Coronary artery (tissue), 2 donors: ENCODE data around the gene RABGAP1.

Experiments
- DNase-seq: peaks from one replicate; pipeline ENCODE4 v3.0.0-alpha.2; 2017; ENCODE audit warnings: low spot score
- H3K27ac ChIP-seq, 2 donors: fragments of 200-600 bp; sonication (generic); one replicate each; pipeline ENCODE4 v1.5.1; 2016 to 2019
- H3K4me3 ChIP-seq: fragments of 200-600 bp; sonication (generic); 2 replicates; pipeline ENCODE4 v1.5.1; 2016; ENCODE audit warnings: mild to moderate bottlenecking, moderate library complexity
- CTCF ChIP-seq: fragments of 200-600 bp; sonication (generic); IDR thresholded peaks from one replicate; pipeline ENCODE4 v1.5.1; 2019; ENCODE audit warnings: antibody characterized with exemption

RABGAP1 gene

DNA sequence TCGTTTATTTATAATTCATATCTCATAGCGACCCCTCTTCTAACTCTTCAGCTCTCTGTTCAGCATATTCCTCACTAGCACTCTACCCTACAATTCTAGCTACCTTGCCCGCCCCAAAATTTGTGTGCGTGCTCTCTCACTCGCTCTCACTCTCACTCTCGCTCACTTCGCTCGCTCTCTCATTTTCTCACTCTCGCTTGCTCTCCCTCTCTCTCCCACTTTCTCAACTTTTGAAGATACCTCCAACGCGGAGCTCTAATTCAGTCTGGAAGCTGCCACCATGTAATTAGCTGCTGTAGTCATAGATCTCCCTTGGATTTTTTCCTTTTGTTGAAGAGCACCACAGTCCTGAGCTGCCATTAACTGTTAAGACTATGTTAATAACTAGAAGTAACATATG, 123.1 kb downstream of the RABGAP1 start:
- DNase-seq = no peak
- Histone ChIP-seq H3K4me3 (no peak overlapping the region), H3K27ac (peak overlapping the region; percentile 62 to 66)
- TF ChIP-seq CTCF = no peak

GRCh38 chr9:123064716-123065115, 123.9 kb downstream of the RABGAP1 start:
- no peak for DNase-seq

GRCh38 chr9:123065196-123065595, 124.4 kb downstream of the RABGAP1 start:
- no peak overlapping the region for H3K4me3 ChIP-seq
- H3K27ac ChIP-seq = peak overlapping the region; percentile 43 to 66
- TF ChIP-seq CTCF = no peak
- DNase-seq = no peak

More at GRCh38 chr9:123064716-123065115, 123.9 kb downstream of the RABGAP1 start:
- H3K4me3 ChIP-seq = no peak overlapping the region
- no peak for TF ChIP-seq CTCF
- peak overlapping the region; percentile 43 to 66 for H3K27ac ChIP-seq

GRCh38 chr9:123067136-123067535, 126.3 kb downstream of the RABGAP1 start:
- H3K27ac ChIP-seq = peak overlapping the region; percentile 44 to 77
- DNase-seq = no peak
- no peak overlapping the region for H3K4me3 ChIP-seq
- no peak for TF ChIP-seq CTCF

DNA sequence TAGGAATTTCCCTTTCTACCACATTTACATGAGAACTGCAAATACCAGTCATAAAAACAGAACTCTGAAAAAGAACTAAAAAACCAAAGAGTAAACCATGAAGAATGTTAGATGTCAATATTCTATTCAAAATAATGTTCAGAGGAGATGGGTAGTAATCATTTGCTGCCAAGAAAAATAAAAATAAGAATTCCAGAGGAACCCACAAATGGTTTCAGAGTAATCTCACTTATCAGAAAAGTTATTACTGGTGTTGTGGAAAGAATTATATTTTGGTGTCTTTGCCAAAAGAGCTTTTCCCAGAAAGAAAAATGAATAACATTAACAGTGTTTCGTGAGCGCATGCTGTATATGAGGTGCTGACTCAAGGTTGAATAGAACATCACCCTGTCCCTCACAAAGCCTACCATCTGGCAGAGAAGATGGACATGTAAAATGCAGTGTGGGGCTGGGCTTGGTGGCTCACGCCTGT, 128.2 kb downstream of the RABGAP1 start:
- DNase-seq = no peak
- TF ChIP-seq CTCF = no peak
- Histone ChIP-seq H3K27ac (peak overlapping the region; percentile 61 to 77), H3K4me3 (no peak overlapping the region)

DNA sequence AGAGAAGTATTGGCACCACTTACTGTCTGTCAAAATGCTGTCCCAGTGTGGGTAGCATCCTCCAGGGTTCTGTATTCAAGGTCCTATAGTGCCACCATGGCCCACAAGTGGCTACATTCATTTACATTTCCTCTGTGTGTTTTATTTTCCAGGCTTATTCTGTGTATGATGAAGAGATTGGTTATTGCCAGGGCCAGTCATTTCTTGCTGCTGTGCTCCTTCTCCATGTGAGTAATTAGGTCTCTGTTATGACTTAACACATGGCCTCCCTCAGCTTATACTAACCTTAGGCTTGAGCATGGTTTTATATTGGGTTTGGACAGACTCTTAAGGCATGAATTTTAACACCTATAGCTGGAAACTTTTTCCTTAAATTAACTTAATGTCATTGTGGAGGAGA, 129.4 kb downstream of the RABGAP1 start:
- no peak for DNase-seq
- no peak for TF ChIP-seq CTCF
- Histone ChIP-seq H3K27ac (peak overlapping the region; percentile 61 to 77), H3K4me3 (no peak overlapping the region)

DNA sequence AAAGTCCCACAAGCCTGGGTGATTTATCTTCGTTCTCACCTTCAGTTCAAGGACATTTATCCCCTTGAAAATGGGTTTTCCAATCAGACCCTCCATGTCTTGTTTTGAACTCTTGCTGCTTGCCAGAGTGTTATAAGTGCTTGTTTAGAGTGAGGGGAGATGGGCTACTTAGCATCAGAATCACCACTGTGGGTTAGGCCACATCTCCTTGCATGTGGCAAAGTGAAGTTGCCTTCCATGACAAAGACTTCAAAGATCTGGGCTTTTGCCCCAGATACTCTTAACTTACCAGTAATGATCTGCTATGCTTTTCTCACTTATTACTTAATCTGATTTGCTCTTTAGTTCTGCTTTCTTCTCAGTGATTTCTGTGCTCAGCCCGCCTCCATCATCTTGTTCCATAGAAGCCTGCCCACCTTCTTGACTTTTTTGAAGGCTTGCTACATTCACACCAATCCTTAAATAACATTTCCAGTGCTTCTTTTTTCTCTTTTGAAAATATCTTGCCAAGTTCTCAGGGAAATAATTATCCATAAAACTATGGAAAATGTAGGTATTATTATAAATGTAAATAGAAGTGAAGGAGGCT, 131.7 kb downstream of the RABGAP1 start:
- Histone ChIP-seq H3K4me3 (no peak overlapping the region), H3K27ac (peak overlapping the region; percentile 19 to 57)
- no peak for DNase-seq
- no peak for TF ChIP-seq CTCF
